ENCODE measurements around the gene BRMS1L.
A peak's percentile ranks its signal among the peaks of the same experiment; 100 is the strongest.
"Not testable (repeated sequence)": the region's sequence is repeated elsewhere in the genome, so short reads cannot be mapped to it uniquely, and the experiment has no call there.

The BRMS1L gene

GRCh38 chr14:35826218-35826951 is at the start of gene BRMS1L:
BRMS1L (plus strand) TSS chr14:35826338; CDS start chr14:35826517, 179 bp downstream.
- peak; percentile 98 for DNase-seq

- DNase-seq, result no peak
These were observed 49.3 kb upstream of the BRMS1L start for GRCh38 chr14:35776823-35777222.

- not testable (repeated sequence) for DNase-seq
These were observed 48.6 kb upstream of the BRMS1L start for GRCh38 chr14:35777550-35777949.

- DNase-seq, result no peak
These were observed 46.8 kb upstream of the BRMS1L start for GRCh38 chr14:35779368-35779767.

GRCh38 chr14:35783699-35784098 is 42.4 kb upstream of the BRMS1L start:
- no peak for DNase-seq

- no peak for DNase-seq
These were observed 39.3 kb upstream of the BRMS1L start for GRCh38 chr14:35786856-35787255.

- DNase-seq, result no peak
These were observed 36.5 kb upstream of the BRMS1L start for GRCh38 chr14:35789651-35790050.

GRCh38 chr14:35797796-35798195 is 28.3 kb upstream of the BRMS1L start:
- DNase-seq, result no peak

- DNase-seq, result no peak
These were observed 19.9 kb upstream of the BRMS1L start for GRCh38 chr14:35806006-35806907.

GRCh38 chr14:35807131-35807961 is 18.8 kb upstream of the BRMS1L start:
- DNase-seq, result no peak

- peak; percentile 3 for DNase-seq
These were observed 18.0 kb upstream of the BRMS1L start for GRCh38 chr14:35808076-35808637.

- peak; percentile 93 for DNase-seq
These were observed 17.2 kb upstream of the BRMS1L start, which contains the start of gene RALGAPA1 for GRCh38 chr14:35808638-35809563. RALGAPA1 (minus strand) TSS chr14:35809295; CDS start chr14:35808835, 460 bp downstream.

- DNase-seq, result no peak
These were observed 16.5 kb upstream of the BRMS1L start for GRCh38 chr14:35809597-35809996.

GRCh38 chr14:35810963-35811362 is 15.2 kb upstream of the BRMS1L start:
- DNase-seq, result no peak

GRCh38 chr14:35814371-35815005 is 11.7 kb upstream of the BRMS1L start:
- peak; percentile 58 for DNase-seq

- peak; percentile 20 for DNase-seq
These were observed 7.6 kb upstream of the BRMS1L start for GRCh38 chr14:35818346-35819115.

GRCh38 chr14:35819591-35820540 is 6.3 kb upstream of the BRMS1L start:
- no peak for DNase-seq

GRCh38 chr14:35821564-35822411 is 4.3 kb upstream of the BRMS1L start:
- DNase-seq, result peak; percentile 12

Data from NCI-H1436 (cell line).